HG02885 (cell line): Measurements from ENCODE around the gene KANSL3.
"Not testable (repeated sequence)": the region's sequence is repeated elsewhere in the genome, so short reads cannot be mapped to it uniquely, and the experiment has no call there.

Source experiments
- ATAC-seq: cut with Tn5 transposase; IDR thresholded peaks from one replicate; pipeline ENCODE4 v1.9.1; 2021; ENCODE audit warnings: mild to moderate bottlenecking; ENCODE audit not compliant: unreplicated experiment, poor library complexity

Gene KANSL3

GRCh38 chr2:96565111-96565510, 73.0 kb downstream of the KANSL3 start:
- no peak for ATAC-seq

- ATAC-seq = no peak
Observed at GRCh38 chr2:96564563-96564962, 73.5 kb downstream of the KANSL3 start.

GRCh38 chr2:96564026-96564425, 74.1 kb downstream of the KANSL3 start:
- no peak for ATAC-seq

GRCh38 chr2:96558485-96558884, 79.6 kb downstream of the KANSL3 start:
- no peak for ATAC-seq

GRCh38 chr2:96558061-96558460, 80.1 kb downstream of the KANSL3 start:
- no peak for ATAC-seq

GRCh38 chr2:96557421-96557820, 80.7 kb downstream of the KANSL3 start:
- not testable (repeated sequence) for ATAC-seq

GRCh38 chr2:96556441-96557330, 81.4 kb downstream of the KANSL3 start:
- no peak for ATAC-seq

GRCh38 chr2:96555146-96555610, 82.9 kb downstream of the KANSL3 start:
- no peak for ATAC-seq

GRCh38 chr2:96554293-96555145, 83.6 kb downstream of the KANSL3 start:
- ATAC-seq = peak; percentile 60

GRCh38 chr2:96553957-96554292, 84.2 kb downstream of the KANSL3 start:
- ATAC-seq = not testable (repeated sequence)

- ATAC-seq = no peak
Observed at GRCh38 chr2:96553176-96553956, 84.7 kb downstream of the KANSL3 start.

- no peak for ATAC-seq
Observed at GRCh38 chr2:96552315-96553175, 85.6 kb downstream of the KANSL3 start.

- no peak for ATAC-seq
Observed at GRCh38 chr2:96551605-96552314, 86.4 kb downstream of the KANSL3 start.

- no peak for ATAC-seq
Observed at GRCh38 chr2:96550787-96551604, 87.1 kb downstream of the KANSL3 start.

GRCh38 chr2:96549967-96550786, 87.9 kb downstream of the KANSL3 start:
- no peak for ATAC-seq

- ATAC-seq = no peak
Observed at GRCh38 chr2:96549466-96549785, 88.7 kb downstream of the KANSL3 start.
